Measurements from ENCODE around the gene PLD6. TPM values are rescaled to one million over a fixed set of nuclear protein-coding genes. Genes with fewer than 3 reads are reported as not detected.
"Not testable (repeated sequence)": the region's sequence is repeated elsewhere in the genome, so short reads cannot be mapped to it uniquely, and the experiment has no call there.

Gene PLD6
- total RNA-seq, 1 experiment from 2014 or later: 11.6 TPM

DNA sequence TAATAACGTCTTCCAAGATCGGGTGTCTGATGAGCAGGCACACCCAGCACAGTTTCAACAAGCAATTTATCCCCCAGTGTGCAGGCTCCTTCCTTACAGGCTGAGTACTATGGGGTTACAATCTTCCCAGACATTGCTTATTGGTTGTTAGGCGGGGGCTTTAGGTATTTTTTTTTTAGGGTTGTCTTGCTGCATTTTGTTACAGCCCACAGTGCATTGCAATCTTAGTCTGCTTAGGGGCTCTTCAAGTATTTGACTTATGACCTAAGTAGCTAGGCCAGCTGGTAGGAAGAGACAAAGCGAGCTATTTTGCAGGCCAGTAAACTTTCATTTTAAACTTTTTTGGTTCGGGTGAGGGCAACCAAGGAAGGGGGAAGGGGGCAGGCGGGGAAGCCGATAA is 5.8 kb downstream of the PLD6 start:
- no peak overlapping the region for H3K4me3 ChIP-seq (ENCODE audit: low read length)
- DNase-seq (no peak), ATAC-seq (no peak)
- H4K20me1 ChIP-seq (ENCODE audit: low read length): no peaks in the 10 kb centered on the region
- H3K27me3 ChIP-seq (ENCODE audit: low read length): no peaks in the 10 kb centered on the region
- H3K27ac ChIP-seq (ENCODE audit: low read length): no peak overlapping the region
- TF ChIP-seq EZH2 (IDR thresholded peaks at IDR 0.05; ENCODE audit: low read length, unreplicated experiment): no peak
- TF ChIP-seq EZH2phosphoT487 (IDR thresholded peaks at IDR 0.05; ENCODE audit: borderline replicate concordance, low read length): no peak
- TF ChIP-seq CTCF (conservative IDR thresholded peaks at IDR 0.05; ENCODE audit: low read depth, low read length): no peak
- no peaks in the 10 kb centered on the region for H3K9me2 ChIP-seq (replicated peaks; ENCODE audit: low read length)
- H3K36me3 ChIP-seq (ENCODE audit: low read depth, low read length): peaks cover 8% of the 10 kb centered on the region; the same call in 1 of the 2 replicates
- no TSS peak for BruUV-seq (replicated peaks)
- H3K79me2 ChIP-seq (ENCODE audit: low read length): peaks cover 33% of the 10 kb centered on the region
- H3F3A ChIP-seq (ENCODE audit: low read length, unreplicated experiment): no peaks in the 10 kb centered on the region
- POLR2A ChIA-PET (ENCODE audit: unreplicated experiment): no interaction called here
- CTCF ChIA-PET: no interaction called here
- no peaks in the 10 kb centered on the region for H3K9me3 ChIP-seq (ENCODE audit: low read length)
- H3K9ac ChIP-seq (ENCODE audit: low read length): no peak overlapping the region
- H2AFZ ChIP-seq (ENCODE audit: low read length): no peak overlapping the region
- H3K4me1 ChIP-seq (ENCODE audit: insufficient read depth, low read length): peaks cover 19% of the 10 kb centered on the region
- no peak overlapping the region for H3K4me2 ChIP-seq (ENCODE audit: low read length)
- intact Hi-C loops (cut with micrococcal nuclease): no loop called here

DNA sequence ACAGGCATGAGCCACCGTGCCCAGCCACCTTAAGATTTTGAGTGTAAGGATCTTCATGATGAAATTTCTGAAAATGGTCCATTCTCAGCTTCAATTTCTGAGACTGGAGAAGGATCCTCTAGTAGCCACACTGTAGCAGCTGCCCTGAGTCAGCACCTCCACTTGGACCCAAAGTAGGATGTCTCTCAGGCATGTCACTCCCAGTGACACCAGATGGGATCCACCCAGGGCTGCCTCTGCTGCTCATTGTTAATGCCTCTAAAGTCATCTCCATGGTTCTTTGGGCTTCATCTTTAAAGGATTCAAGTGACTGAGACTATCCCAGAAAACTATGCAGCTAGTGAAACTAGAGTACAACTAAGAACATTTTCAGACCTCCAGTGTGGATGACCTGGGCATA is 7.9 kb downstream of the PLD6 start:
- no peak for DNase-seq
- no peak for ATAC-seq
- Histone ChIP-seq H3K27me3 (ENCODE audit: low read length) (no peaks in the 10 kb centered on the region), H3K4me2 (ENCODE audit: low read length) (no peak overlapping the region), H3K4me3 (ENCODE audit: low read length) (no peak overlapping the region), H3F3A (ENCODE audit: low read length, unreplicated experiment) (no peaks in the 10 kb centered on the region), H3K9me2 (replicated peaks; ENCODE audit: low read length) (no peaks in the 10 kb centered on the region), H2AFZ (ENCODE audit: low read length) (no peak overlapping the region), H3K27ac (ENCODE audit: low read length) (no peak overlapping the region), H3K4me1 (ENCODE audit: insufficient read depth, low read length) (no peaks in the 10 kb centered on the region; the same call in 1 of the 2 replicates), H3K9ac (ENCODE audit: low read length) (no peak overlapping the region), H3K79me2 (ENCODE audit: low read length) (peaks cover 13% of the 10 kb centered on the region), H3K9me3 (ENCODE audit: low read length) (no peaks in the 10 kb centered on the region), H3K36me3 (ENCODE audit: low read depth, low read length) (peaks cover 8% of the 10 kb centered on the region; the same call in 1 of the 2 replicates), H4K20me1 (ENCODE audit: low read length) (no peaks in the 10 kb centered on the region)
- TF ChIP-seq CTCF (conservative IDR thresholded peaks at IDR 0.05; ENCODE audit: low read depth, low read length): no peak
- no peak for TF ChIP-seq EZH2 (IDR thresholded peaks at IDR 0.05; ENCODE audit: low read length, unreplicated experiment)
- TF ChIP-seq EZH2phosphoT487 (IDR thresholded peaks at IDR 0.05; ENCODE audit: borderline replicate concordance, low read length): no peak
- POLR2A ChIA-PET (ENCODE audit: unreplicated experiment): no interaction called here
- CTCF ChIA-PET: no interaction called here
- intact Hi-C loops (cut with micrococcal nuclease): no loop called here
- no TSS peak for BruUV-seq (replicated peaks)

GRCh38 chr17:17196776-17197175 is 9.4 kb downstream of the PLD6 start:
- no peak overlapping the region for H2AFZ ChIP-seq (ENCODE audit: low read length)
- H3K9me2 ChIP-seq (replicated peaks; ENCODE audit: low read length): no peaks in the 10 kb centered on the region
- TF ChIP-seq CTCF (conservative IDR thresholded peaks at IDR 0.05; ENCODE audit: low read depth, low read length) (no peak), EZH2 (IDR thresholded peaks at IDR 0.05; ENCODE audit: low read length, unreplicated experiment) (no peak), EZH2phosphoT487 (IDR thresholded peaks at IDR 0.05; ENCODE audit: borderline replicate concordance, low read length) (no peak)
- H3K27ac ChIP-seq (ENCODE audit: low read length): no peak overlapping the region
- H3K9ac ChIP-seq (ENCODE audit: low read length): no peak overlapping the region
- ChIA-PET CTCF (no interaction called here), POLR2A (ENCODE audit: unreplicated experiment) (no interaction called here)
- peaks cover 4% of the 10 kb centered on the region; the same call in 1 of the 2 replicates for H3K36me3 ChIP-seq (ENCODE audit: low read depth, low read length)
- no peak overlapping the region for H3K4me2 ChIP-seq (ENCODE audit: low read length)
- DNase-seq (peak; percentile 55), ATAC-seq (no peak)
- H3F3A ChIP-seq (ENCODE audit: low read length, unreplicated experiment): no peaks in the 10 kb centered on the region
- intact Hi-C loops (cut with micrococcal nuclease): no loop called here
- H3K27me3 ChIP-seq (ENCODE audit: low read length): no peaks in the 10 kb centered on the region
- no peaks in the 10 kb centered on the region for H3K9me3 ChIP-seq (ENCODE audit: low read length)
- no peaks in the 10 kb centered on the region for H3K79me2 ChIP-seq (ENCODE audit: low read length)
- BruUV-seq (replicated peaks): no TSS peak
- H4K20me1 ChIP-seq (ENCODE audit: low read length): no peaks in the 10 kb centered on the region
- H3K4me1 ChIP-seq (ENCODE audit: insufficient read depth, low read length): no peaks in the 10 kb centered on the region
- no peak overlapping the region for H3K4me3 ChIP-seq (ENCODE audit: low read length)

- POLR2A ChIA-PET (ENCODE audit: unreplicated experiment): not testable (repeated sequence)
Observed at GRCh38 chr17:17195466-17195865, 10.7 kb downstream of the PLD6 start.

More at GRCh38 chr17:17195466-17195865, 10.7 kb downstream of the PLD6 start:
- H3K4me2 ChIP-seq (ENCODE audit: low read length); H3K4me1 ChIP-seq (ENCODE audit: insufficient read depth, low read length); H2AFZ ChIP-seq (ENCODE audit: low read length); H3K27ac ChIP-seq (ENCODE audit: low read length); H3K9me2 ChIP-seq (replicated peaks; ENCODE audit: low read length); H3F3A ChIP-seq (ENCODE audit: low read length, unreplicated experiment); H3K9me3 ChIP-seq (ENCODE audit: low read length); H3K9ac ChIP-seq (ENCODE audit: low read length); BruUV-seq (replicated peaks); H3K79me2 ChIP-seq (ENCODE audit: low read length); intact Hi-C loops (cut with micrococcal nuclease); DNase-seq; H3K36me3 ChIP-seq (ENCODE audit: low read depth, low read length); H3K4me3 ChIP-seq (ENCODE audit: low read length); ATAC-seq; H3K27me3 ChIP-seq (ENCODE audit: low read length); H4K20me1 ChIP-seq (ENCODE audit: low read length); CTCF ChIA-PET: not testable (repeated sequence)

Measured in PC-3 (cell line).